NCI-H526 treated with DMSO at 0.1 percent for 48 hours (cell line): ENCODE measurements around the gene MYMX.
A peak's percentile ranks its signal among the peaks of the same experiment; 100 is the strongest.

Experiments used
- DNase-seq: peaks from one replicate; lab custom pipeline; 2025; lab: John Stamatoyannopoulos, UW

MYMX gene

DNA sequence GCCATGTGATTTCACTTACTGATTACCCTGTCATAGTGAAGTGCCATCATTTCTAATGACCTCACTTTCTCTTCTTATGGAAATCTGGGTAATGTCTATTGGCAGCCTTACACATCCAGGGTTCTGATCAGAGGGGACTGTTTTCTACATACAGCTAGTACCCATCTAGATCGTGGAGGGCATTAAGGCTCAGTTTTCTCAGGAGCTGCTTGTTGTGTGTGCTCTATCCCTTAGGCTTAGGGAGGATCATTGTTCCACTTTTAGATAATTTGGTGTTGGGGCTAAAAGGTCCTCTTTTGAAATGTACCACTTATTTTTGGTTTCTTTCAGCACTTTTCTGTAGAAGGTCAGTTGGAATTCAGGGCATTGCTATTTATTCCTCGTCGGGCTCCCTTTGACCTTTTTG lies 34.0 kb downstream of the MYMX start:
- DNase-seq = no peak

DNA sequence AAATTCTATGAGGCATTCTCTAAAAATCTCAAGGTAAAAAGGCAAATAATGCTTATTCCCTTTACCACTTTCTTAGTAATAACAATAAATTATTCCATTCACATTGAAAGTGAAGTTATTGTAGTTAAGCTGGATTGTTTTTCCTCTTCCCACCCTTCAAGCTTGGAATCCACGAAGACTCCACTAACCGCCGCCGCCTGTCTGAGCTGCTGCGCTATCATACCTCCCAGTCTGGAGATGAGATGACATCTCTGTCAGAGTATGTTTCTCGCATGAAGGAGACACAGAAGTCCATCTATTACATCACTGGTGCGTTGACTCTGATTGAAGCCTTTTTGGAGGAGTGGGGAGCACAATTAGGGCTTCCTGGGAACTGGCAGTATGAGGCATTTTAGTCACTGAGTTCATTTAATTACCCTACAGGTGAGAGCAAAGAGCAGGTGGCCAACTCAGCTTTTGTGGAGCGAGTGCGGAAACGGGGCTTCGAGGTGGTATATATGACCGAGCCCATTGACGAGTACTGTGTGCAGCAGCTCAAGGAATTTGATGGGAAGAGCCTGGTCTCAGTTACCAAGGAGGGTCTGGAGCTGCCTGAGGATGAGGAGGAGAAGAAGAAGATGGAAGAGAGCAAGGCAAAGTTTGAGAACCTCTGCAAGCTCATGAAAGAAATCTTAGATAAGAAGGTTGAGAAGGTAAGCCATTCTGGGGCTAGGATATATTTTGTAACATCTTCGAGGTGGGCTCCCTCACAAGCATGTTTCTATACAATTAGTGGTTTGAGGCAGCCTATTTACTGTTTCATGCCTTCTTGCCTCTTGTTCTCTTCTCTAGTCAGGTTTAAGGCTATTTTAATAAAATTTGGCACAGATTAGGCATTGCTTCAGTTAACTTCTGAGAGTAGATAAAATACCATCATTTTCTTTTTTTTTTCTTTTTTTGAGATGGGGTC lies 35.1 kb downstream of the MYMX start:
- no peak for DNase-seq

DNA sequence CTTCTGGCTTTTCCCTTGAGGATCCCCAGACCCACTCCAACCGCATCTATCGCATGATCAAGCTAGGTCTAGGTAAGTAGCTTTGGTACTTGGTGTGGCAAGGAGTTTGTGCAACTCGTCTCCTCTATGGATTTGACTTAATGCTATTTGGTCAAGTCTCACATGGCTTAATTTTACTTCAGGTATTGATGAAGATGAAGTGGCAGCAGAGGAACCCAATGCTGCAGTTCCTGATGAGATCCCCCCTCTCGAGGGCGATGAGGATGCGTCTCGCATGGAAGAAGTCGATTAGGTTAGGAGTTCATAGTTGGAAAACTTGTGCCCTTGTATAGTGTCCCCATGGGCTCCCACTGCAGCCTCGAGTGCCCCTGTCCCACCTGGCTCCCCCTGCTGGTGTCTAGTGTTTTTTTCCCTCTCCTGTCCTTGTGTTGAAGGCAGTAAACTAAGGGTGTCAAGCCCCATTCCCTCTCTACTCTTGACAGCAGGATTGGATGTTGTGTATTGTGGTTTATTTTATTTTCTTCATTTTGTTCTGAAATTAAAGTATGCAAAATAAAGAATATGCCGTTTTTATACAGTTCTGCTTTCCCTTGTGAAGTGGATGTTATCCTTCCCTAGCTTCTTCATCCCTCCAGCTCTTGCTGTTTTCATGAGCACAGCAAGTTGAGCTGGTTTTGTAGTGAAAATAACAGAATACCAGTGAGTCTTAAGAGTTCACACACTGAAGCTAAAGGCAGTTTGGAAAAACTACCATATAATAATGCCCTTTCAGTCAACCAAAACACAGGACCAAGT lies 36.8 kb downstream of the MYMX start:
- DNase-seq = no peak

DNA sequence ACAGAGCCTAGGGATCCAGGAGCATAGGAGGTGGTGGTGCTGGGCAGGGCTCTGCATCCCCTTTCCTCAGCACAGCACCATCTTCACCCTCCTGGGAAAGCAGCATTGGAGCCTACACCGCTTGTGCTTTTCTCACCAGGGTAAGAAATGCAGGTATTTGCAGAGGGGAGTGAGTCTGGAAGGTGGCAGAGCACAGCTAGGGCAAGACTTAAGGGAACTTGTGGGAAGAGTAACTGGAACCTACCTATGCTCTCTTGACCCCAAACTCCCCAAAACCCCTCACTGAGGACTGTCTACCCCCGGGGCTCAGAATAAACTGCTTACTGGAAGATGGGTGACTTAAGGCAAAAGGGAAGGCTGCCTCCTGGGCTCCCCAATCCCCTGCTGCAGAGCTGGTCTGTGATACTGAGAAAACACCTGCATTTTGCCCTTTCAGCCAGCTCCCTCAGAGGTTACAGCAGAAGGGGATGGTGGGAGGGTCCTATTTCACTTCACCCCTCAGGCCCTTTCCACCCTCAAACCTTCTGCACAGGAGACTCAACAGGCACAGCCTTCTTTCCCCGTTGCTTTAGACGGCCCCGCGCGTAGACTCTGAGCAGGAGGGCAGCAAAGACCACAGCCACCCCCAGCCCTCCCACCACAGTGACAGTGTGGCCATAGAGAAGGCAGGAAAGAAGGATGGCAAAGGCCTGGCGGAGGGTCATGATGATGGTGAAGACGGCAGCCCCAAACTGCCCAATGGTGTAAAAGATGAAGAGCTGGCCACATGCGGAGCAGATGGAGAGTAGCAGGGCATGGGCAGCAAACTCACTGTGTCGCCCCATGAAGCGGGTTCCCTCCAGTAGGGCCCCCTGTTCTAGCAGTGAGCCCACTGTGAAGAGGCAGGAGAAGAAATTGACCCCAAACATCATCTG lies 37.7 kb downstream of the MYMX start:
- no peak for DNase-seq

DNA sequence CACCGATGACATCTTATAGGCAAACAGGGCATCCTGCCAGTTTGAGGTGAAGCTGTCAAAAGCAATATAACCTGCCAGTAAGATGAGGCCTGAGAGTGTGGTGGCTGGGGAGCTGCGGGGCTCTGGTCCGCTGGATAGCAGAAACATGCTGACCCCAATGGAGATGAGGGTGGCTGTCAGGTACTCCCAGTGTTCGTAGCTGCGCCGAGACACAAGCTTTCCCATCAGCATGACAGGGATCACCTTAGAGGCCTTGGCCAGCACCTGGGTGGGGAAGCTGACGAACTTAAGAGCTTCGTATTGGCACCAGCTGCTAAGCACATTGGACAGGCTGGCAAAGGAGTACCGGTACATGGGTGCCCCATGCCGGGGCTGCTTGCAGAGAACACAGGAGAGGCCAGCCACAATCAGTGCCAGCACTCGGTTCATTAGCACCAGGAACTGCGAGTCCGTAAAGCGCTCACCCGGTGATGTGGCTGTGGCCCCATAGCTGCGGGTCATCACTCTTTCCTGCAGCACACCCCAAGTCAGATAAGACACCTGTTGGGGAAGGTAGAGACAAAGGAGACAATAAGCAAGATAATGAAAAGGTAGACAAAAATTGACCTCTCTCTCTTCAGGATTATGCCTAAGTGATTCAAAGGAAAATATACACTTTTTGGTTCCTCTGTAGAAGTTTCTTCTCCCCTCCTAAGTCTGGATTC lies 38.5 kb downstream of the MYMX start:
- no peak for DNase-seq

DNA sequence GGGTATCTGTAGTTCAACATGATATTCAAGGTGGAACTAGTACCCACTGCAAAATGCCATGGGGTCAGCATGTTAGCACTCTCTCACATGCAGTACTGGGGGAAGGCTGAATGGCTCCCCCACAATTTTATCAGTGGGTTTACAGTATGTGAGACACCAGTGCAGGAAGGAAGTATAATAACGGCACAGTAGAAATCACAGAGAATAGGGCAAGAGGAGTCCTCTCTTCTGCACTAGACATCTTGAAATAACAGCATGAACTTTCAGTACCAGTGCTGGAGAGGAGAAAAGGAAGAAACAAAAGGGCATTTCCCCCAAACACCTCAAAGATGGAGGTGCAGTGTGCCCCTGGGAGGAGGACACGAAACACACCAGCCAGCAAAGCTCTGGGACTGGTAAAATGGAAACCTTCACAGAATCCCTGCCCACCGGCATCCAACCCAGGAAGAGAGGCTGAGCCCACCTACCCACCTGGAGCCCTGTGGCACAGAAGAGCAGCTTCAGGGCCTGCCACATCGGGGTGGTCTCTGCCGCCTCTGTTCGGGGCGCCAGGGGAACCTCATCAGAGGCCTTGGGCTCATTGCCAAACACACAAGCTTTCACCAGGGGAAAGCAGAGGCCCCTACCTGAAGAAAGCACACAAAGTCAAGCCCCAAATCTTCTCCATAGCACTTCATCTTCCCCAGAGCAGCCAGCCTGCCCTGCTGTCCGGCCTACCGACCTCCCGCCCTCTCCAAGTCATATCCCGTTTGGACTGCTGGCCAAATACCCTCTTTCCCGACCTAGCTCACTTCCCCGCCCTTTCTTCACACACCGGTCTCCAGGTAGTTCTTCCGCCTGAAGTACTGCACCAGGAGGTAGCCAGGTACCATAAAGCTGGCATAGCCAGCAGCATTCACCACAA lies 39.4 kb downstream of the MYMX start:
- no peak for DNase-seq

DNA sequence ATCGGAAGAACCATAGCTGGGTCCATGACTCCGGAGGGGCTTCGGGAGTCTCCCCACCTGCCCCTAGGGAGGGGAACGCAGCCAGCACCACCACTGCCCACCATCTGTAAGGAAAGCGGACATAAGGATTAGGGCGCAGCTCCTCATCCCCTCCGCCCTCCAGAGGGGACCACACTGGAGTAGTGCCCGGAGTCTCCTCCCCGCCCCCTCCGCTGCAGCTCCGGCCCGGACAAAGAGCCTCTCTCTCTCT lies 40.0 kb downstream of the MYMX start:
- no peak for DNase-seq

DNA sequence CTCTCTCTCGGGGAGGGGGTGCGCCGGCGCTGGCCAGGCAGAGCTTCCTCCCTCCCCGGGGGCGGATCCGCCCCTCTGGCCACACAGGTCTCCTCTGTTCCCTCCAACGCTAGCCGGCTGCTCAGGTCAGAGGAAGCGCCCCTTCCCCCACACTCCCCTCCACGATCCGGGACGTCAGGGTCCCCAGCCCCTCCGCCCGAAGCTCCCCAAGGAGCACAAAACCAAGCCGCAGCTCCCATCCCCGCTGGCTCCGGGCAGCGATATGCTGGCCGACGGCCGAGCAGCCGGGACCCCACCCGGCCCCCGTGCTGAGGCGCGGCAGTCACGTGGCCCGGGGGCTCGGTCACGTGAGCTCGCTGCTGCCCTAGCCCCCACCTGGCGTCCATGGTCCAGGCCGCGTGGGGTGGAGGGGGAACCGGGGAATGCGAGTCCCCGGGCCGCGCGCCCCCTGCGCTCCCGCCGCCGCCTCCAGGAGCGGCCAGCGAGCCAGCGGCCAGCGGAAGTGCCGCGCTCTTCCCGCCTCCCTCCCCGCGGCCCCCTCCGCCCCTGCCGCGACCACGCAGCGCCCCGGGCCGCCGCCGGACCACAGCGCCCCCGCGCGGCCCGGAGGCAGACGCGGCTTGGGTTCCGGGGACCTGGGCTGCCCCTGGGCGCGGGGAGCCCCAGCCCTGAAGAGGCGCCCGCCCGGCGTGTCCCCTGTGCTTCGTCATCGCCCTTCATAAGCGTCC lies 40.5 kb downstream of the MYMX start, which contains the start of gene SLC35B2:
TSS of gene SLC35B2 (minus strand) at position 504 of the 728 bp plus-strand sequence. CDS start at position 386, 118 bp downstream.
- peak; percentile 41 for DNase-seq

DNA sequence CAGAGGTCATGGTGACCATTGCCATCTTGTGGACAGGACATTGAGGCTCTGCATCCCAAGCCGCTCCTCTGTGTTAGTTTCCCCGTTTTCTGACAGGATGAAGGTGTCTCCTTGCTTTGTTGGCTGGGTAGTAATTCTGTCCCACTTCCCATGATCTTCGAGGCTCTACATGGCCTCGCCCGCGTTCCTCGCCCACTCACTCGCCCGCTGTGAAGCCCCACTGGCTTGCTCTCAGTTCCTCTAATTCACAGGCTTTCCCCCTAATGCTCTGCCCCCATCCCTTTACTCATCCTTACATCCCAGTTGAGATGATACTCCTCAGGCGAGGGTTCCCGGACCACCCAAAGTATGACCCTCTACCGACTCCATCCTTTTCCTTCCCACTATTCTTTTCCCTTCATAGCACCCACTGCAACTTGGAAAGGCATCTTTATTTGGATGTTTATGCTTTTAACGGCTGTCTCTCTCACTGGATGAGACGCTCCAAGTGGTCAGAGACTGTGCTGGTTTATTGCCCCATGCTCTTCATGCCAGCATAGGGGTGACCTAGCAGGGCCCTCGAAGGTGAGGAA lies 41.1 kb downstream of the MYMX start:
- no peak for DNase-seq

DNA sequence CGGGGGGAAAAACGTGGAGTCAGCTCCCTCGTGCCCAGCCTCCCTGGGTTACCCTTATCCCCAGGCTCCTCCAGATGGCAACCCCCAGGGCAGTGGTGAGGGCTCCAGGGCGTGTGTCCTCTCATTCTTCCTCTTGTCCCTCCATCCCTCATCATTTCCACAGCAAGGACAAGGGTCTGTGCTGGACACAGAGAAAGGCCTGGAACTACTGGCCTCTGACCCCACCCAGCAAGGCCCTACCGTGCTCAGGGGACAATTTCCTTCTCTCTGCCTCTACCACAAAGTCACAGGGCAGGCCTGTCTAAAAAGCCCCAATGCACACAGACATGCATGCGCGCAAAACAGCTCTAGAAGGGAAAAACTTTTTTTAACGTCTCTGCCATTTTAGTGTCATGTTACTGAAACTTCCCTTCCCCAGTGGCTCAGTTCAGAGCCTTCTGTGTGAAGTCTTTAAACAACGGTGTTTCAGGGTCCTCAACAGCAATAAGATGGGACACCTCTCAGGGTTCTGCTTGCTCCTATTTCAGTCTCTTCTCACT lies 41.7 kb downstream of the MYMX start:
- no peak for DNase-seq

DNA sequence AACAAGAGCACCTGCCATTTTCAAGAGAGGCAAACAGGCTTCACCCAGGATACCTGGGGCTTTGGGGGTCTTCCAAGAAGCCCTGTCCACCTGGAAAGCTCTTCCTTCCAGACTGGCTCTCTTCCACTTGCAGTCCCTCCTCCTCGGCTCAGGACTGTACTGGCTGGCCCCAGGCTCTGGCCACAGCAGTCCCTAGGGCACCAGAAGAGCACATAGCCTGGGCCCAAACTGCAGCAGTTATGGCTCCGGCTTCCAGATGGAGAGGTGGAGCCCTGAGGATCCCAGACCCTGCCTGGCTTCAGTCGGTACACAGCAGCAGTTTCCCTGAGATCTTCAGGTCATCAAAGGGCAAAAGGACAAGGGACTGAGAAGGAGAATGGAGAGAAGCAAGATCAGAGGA lies 42.2 kb downstream of the MYMX start:
- DNase-seq = no peak

DNA sequence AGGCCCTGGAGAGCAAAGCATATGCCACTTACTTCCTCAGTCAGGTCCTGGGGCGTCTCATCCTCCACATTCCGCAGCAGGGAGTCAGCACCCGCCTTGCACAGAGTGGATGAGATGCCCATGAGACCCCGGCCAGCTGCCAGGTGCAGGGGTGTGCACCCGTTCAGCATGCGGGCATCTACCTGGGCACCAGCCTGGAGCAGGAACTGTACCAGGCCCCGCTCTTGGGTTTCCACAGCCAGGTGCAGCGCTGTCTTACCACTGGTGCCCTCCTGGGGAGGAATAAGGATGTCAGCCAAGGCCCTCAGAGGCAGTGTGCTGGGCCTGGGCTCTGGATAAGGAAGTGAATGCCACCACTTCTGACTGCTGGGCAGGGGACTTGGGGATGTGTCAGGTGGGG lies 43.3 kb downstream of the MYMX start:
- DNase-seq = no peak

DNA sequence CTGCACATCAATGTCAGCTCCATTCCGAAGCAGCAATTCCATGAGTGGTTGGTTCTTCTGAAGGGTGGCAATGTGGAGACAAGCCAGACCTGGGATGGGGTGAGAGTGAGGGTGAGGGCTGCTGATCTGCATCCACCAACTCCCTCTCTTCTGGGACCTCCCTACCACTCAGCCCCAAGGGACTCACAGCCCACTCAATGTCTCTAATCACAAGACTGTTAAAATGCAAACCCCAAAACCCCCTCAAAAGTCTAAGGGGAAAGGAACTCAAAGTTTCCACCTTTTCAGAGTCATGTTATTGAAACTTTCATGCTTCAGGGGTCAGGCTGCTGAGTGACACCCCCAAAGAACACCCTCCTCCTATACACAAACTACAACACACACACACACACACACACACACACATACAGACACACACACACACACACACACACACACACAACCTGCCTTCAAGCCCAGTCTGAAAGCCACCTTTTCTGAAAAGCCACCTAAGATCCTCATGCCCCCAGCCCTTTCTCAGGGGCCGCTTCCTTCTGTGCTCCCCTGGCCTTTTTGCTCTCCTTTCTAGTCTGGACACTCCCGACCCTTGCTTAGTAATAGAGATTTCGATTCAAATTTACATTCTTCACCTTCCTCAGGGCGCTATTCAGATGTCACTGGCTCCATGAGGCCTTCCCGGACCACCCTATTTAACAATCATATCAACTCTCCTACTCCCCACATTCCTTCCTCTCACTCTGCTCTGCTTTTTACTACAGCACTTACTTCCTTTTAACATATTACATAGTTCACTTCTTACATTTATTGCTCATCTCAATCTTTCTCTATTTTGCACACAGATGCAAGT lies 43.9 kb downstream of the MYMX start:
- no peak for DNase-seq

DNA sequence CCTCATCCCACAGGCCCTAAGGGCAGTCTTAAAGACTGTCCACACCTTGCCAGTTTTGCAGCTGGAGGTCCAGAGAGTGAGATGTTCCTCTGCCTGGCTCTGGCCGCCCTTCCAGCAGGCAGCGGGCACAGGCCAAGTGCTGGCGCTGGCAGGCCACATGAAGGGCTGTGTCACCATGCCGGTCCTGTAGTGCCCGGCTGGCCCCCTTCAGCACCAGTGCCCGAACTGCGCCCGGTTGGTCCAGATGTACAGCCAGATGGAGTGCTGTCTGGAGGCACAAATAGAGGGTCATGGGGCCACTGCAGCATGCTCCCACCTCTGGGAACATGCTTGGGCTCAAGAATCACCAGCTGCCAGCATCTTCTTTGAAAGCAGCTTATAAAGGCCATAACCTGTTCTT lies 44.9 kb downstream of the MYMX start:
- DNase-seq = no peak

DNA sequence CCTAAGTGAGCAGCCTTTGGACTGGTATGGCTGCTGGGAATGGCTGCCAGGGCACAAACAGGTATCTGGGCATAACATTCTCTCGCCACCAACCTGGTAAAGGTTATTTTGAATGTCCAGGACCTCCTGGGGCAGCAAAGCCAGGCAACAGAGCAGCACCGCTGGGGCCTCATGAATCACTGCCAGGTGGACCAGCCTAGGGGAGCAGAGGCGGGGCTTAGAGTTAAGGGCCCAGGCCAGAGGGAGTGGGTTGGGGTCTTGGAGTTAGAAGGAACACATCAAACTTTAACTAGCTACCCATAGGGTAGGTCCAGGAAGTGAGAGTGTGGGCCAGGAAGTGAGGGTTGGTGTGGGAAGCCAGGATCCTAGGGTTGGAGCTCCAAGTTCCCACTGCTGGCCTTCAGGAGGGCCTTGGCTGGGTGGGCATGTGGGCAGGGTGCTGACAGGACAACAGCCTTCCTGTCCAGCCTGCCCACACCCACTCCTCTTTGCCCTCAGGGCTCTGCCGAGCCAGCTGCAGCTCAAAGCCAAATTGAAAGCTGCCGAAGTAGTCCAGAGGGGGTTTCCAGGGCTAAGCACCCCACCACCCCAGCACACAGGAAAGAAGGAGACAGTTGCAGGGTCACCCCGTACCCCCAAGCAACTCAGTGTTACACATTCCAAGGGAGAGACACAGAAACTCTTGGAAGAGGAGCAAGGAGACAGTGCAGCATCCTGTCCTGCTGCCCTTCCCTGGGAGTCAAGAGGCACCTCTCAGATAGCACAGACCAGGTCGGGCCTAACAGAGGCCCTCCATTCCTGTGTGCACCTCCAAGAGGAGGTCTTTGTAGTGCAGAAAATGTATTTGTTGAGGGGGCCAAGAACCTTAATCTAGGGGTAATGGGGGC lies 46.0 kb downstream of the MYMX start:
- DNase-seq = no peak

DNA sequence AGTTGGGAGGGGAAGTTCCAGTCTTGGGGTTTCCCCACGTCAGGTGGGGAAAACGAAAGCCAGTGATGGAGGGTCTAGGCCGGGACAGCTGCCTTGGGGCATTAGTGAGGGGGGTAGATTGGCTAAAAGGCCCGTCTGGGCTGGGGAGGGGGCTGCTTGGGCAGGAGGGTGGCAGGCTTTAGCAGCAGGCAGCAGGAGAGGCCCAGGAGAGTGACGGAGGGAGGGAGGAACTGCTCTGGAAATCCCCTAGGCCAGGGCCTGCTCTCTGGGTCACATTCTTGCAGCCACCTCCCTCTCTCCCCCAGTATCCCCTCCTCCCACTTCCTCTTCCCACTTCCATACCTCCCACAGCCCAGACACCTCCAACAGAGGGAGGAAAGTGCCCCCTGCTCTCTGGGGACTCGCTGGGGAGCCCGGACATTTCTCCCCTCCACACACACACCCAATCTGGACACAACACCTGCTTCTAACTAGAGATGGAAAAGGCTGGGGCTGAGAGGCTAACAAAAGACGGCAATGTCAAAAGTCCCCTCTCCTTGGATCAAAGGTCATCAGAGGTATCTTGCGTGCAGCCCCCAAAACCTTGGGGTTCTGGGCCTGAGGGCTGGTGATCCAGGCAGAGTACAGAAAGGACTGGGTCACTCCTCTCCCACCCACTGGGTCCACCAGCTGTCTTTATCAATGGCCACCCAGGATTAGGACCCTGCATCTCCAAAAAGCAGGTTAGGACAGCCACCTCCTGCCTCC lies 46.8 kb downstream of the MYMX start:
- DNase-seq = no peak
